Measurements from ENCODE around the gene SGSM2.

- no peak for TF ChIP-seq ZNF8 (CRISPR knock-in tag; IDR thresholded peaks at IDR 0.05)
- TF ChIP-seq ZNF565 (CRISPR knock-in tag; conservative IDR thresholded peaks at IDR 0.05; ENCODE audit: low read depth), result no peak
These were observed 63.2 kb downstream of the SGSM2 start for GRCh38 chr17:2400474-2400866.
